Central memory CD8-positive, alpha-beta T cell (primary cell): ENCODE results near the gene KLHDC7A.
"Not testable (repeated sequence)": the region's sequence is repeated elsewhere in the genome, so short reads cannot be mapped to it uniquely, and the experiment has no call there.

Source experiments
- ATAC-seq: fragments of 150-1000 bp; cut with Tn5 transposase; replicated peaks from 2 replicates; pipeline ENCODE4 v1.10.0; 2022; ENCODE audit warnings: mild to moderate bottlenecking, moderate FRiP score, moderate number of reproducible peaks; ENCODE audit not compliant: poor library complexity, severe bottlenecking; ENCODE audit errors: extremely low read depth
- DNase-seq, 2 donors: peaks; one replicate each; pipeline ENCODE4 v3.0.0; 2021; ENCODE audit warnings: low spot score in 2 of 2
- H3K27ac Mint-ChIP-seq: one replicate; pipeline ENCODE4 v1.8.0; 2022; ENCODE audit warnings: low read depth, mild to moderate bottlenecking, moderate library complexity, mixed read lengths
- H3K27me3 Mint-ChIP-seq: one replicate; pipeline ENCODE4 v1.8.0; 2022; ENCODE audit warnings: mixed read lengths
- H3K36me3 Mint-ChIP-seq: one replicate; pipeline ENCODE4 v1.8.0; 2022; ENCODE audit warnings: mild to moderate bottlenecking, moderate library complexity, mixed read lengths; ENCODE audit not compliant: insufficient read depth
- H3K4me1 Mint-ChIP-seq: one replicate; pipeline ENCODE4 v1.8.0; 2022; ENCODE audit warnings: mixed read lengths
- H3K4me3 Mint-ChIP-seq: one replicate; pipeline ENCODE4 v1.8.0; 2022; ENCODE audit warnings: mild to moderate bottlenecking, moderate library complexity, mixed read lengths
- H3K9me3 Mint-ChIP-seq: one replicate; pipeline ENCODE4 v1.8.0; 2022; ENCODE audit warnings: mixed read lengths

The KLHDC7A gene

GRCh38 chr1:18462517-18462916, 18.2 kb upstream of the KLHDC7A start:
- H3K27me3 Mint-ChIP-seq = peaks cover 60% of the 10 kb centered on the region
- H3K4me3 Mint-ChIP-seq, H3K9me3 Mint-ChIP-seq, H3K36me3 Mint-ChIP-seq, H3K4me1 Mint-ChIP-seq, DNase-seq, H3K27ac Mint-ChIP-seq, ATAC-seq: not testable (repeated sequence)

GRCh38 chr1:18463063-18463462, 17.7 kb upstream of the KLHDC7A start:
- H3K27ac Mint-ChIP-seq = no peak overlapping the region
- H3K9me3 Mint-ChIP-seq = no peaks in the 10 kb centered on the region
- ATAC-seq (no peak), DNase-seq (no peak)
- H3K4me3 Mint-ChIP-seq = no peak overlapping the region
- no peaks in the 10 kb centered on the region for H3K4me1 Mint-ChIP-seq
- peaks cover 54% of the 10 kb centered on the region for H3K27me3 Mint-ChIP-seq
- H3K36me3 Mint-ChIP-seq = no peaks in the 10 kb centered on the region

- no peaks in the 10 kb centered on the region for H3K36me3 Mint-ChIP-seq
- ATAC-seq (no peak), DNase-seq (no peak)
- H3K4me3 Mint-ChIP-seq = no peak overlapping the region
- H3K9me3 Mint-ChIP-seq = no peaks in the 10 kb centered on the region
- no peak overlapping the region for H3K27ac Mint-ChIP-seq
- no peaks in the 10 kb centered on the region for H3K4me1 Mint-ChIP-seq
- peaks cover 44% of the 10 kb centered on the region for H3K27me3 Mint-ChIP-seq
Observed at GRCh38 chr1:18463984-18464664, 16.6 kb upstream of the KLHDC7A start.

GRCh38 chr1:18464665-18465050, 16.1 kb upstream of the KLHDC7A start:
- Mint-ChIP-seq H3K27me3 (peaks cover 38% of the 10 kb centered on the region), H3K4me1 (no peaks in the 10 kb centered on the region), H3K27ac (no peak overlapping the region), H3K36me3 (no peaks in the 10 kb centered on the region), H3K9me3 (no peaks in the 10 kb centered on the region), H3K4me3 (no peak overlapping the region)
- ATAC-seq (no peak), DNase-seq (no peak)

GRCh38 chr1:18466676-18467075, 14.1 kb upstream of the KLHDC7A start:
- peaks cover 34% of the 10 kb centered on the region for H3K27me3 Mint-ChIP-seq
- H3K4me1 Mint-ChIP-seq = no peaks in the 10 kb centered on the region
- H3K9me3 Mint-ChIP-seq = no peaks in the 10 kb centered on the region
- DNase-seq = no peak
- no peak for ATAC-seq
- no peak overlapping the region for H3K4me3 Mint-ChIP-seq
- no peaks in the 10 kb centered on the region for H3K36me3 Mint-ChIP-seq
- H3K27ac Mint-ChIP-seq = no peak overlapping the region

- Mint-ChIP-seq H3K4me3 (no peak overlapping the region), H3K27me3 (peaks cover 34% of the 10 kb centered on the region), H3K9me3 (no peaks in the 10 kb centered on the region), H3K4me1 (no peaks in the 10 kb centered on the region), H3K36me3 (no peaks in the 10 kb centered on the region), H3K27ac (no peak overlapping the region)
- ATAC-seq (no peak), DNase-seq (no peak)
Observed at GRCh38 chr1:18468570-18468969, 12.2 kb upstream of the KLHDC7A start.

- peaks cover 40% of the 10 kb centered on the region for H3K27me3 Mint-ChIP-seq
- no peaks in the 10 kb centered on the region for H3K36me3 Mint-ChIP-seq
- H3K27ac Mint-ChIP-seq = no peak overlapping the region
- H3K9me3 Mint-ChIP-seq = no peaks in the 10 kb centered on the region
- no peak for ATAC-seq
- no peak for DNase-seq
- no peak overlapping the region for H3K4me3 Mint-ChIP-seq
- no peaks in the 10 kb centered on the region for H3K4me1 Mint-ChIP-seq
Observed at GRCh38 chr1:18469514-18469913, 11.2 kb upstream of the KLHDC7A start.

GRCh38 chr1:18470671-18471355, 9.9 kb upstream of the KLHDC7A start:
- ATAC-seq (no peak), DNase-seq (no peak)
- H3K4me1 Mint-ChIP-seq = no peaks in the 10 kb centered on the region
- H3K36me3 Mint-ChIP-seq = no peaks in the 10 kb centered on the region
- no peak overlapping the region for H3K4me3 Mint-ChIP-seq
- H3K27me3 Mint-ChIP-seq = peaks cover 45% of the 10 kb centered on the region
- H3K9me3 Mint-ChIP-seq = no peaks in the 10 kb centered on the region
- peak overlapping the region; percentile 58 for H3K27ac Mint-ChIP-seq

GRCh38 chr1:18473195-18473815, 7.4 kb upstream of the KLHDC7A start:
- Mint-ChIP-seq H3K27ac (no peak overlapping the region), H3K9me3 (no peaks in the 10 kb centered on the region), H3K36me3 (no peaks in the 10 kb centered on the region), H3K27me3 (peaks cover 46% of the 10 kb centered on the region), H3K4me1 (peaks cover 4% of the 10 kb centered on the region), H3K4me3 (no peak overlapping the region)
- ATAC-seq (no peak), DNase-seq (no peak)

GRCh38 chr1:18474559-18475175, 6.1 kb upstream of the KLHDC7A start:
- Mint-ChIP-seq H3K27ac (no peak overlapping the region), H3K36me3 (no peaks in the 10 kb centered on the region), H3K4me1 (peaks cover 4% of the 10 kb centered on the region), H3K4me3 (no peak overlapping the region), H3K27me3 (peaks cover 57% of the 10 kb centered on the region), H3K9me3 (no peaks in the 10 kb centered on the region)
- no peak for ATAC-seq
- no peak for DNase-seq

GRCh38 chr1:18475234-18475905, 5.4 kb upstream of the KLHDC7A start:
- no peak for DNase-seq
- H3K9me3 Mint-ChIP-seq = no peaks in the 10 kb centered on the region
- no peak overlapping the region for H3K27ac Mint-ChIP-seq
- peaks cover 59% of the 10 kb centered on the region for H3K27me3 Mint-ChIP-seq
- no peak for ATAC-seq
- H3K4me3 Mint-ChIP-seq = no peak overlapping the region
- H3K36me3 Mint-ChIP-seq = no peaks in the 10 kb centered on the region
- H3K4me1 Mint-ChIP-seq = peaks cover 4% of the 10 kb centered on the region

GRCh38 chr1:18479454-18479853, 1.3 kb upstream of the KLHDC7A start:
- Mint-ChIP-seq H3K27ac (no peak overlapping the region), H3K9me3 (no peaks in the 10 kb centered on the region), H3K4me1 (peaks cover 4% of the 10 kb centered on the region), H3K27me3 (peaks cover 57% of the 10 kb centered on the region), H3K36me3 (no peaks in the 10 kb centered on the region), H3K4me3 (no peak overlapping the region)
- ATAC-seq (no peak), DNase-seq (no peak)
